Limb (tissue), 2 donors: Measurements from ENCODE around the gene OFD1.

Experiments
- DNase-seq, 2 donors: peaks; one replicate each; pipeline ENCODE4 v3.0.0-alpha.2; 2016; ENCODE audit errors: extremely low spot score in 2 of 2

The OFD1 gene, protein sequence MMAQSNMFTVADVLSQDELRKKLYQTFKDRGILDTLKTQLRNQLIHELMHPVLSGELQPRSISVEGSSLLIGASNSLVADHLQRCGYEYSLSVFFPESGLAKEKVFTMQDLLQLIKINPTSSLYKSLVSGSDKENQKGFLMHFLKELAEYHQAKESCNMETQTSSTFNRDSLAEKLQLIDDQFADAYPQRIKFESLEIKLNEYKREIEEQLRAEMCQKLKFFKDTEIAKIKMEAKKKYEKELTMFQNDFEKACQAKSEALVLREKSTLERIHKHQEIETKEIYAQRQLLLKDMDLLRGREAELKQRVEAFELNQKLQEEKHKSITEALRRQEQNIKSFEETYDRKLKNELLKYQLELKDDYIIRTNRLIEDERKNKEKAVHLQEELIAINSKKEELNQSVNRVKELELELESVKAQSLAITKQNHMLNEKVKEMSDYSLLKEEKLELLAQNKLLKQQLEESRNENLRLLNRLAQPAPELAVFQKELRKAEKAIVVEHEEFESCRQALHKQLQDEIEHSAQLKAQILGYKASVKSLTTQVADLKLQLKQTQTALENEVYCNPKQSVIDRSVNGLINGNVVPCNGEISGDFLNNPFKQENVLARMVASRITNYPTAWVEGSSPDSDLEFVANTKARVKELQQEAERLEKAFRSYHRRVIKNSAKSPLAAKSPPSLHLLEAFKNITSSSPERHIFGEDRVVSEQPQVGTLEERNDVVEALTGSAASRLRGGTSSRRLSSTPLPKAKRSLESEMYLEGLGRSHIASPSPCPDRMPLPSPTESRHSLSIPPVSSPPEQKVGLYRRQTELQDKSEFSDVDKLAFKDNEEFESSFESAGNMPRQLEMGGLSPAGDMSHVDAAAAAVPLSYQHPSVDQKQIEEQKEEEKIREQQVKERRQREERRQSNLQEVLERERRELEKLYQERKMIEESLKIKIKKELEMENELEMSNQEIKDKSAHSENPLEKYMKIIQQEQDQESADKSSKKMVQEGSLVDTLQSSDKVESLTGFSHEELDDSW

DNA sequence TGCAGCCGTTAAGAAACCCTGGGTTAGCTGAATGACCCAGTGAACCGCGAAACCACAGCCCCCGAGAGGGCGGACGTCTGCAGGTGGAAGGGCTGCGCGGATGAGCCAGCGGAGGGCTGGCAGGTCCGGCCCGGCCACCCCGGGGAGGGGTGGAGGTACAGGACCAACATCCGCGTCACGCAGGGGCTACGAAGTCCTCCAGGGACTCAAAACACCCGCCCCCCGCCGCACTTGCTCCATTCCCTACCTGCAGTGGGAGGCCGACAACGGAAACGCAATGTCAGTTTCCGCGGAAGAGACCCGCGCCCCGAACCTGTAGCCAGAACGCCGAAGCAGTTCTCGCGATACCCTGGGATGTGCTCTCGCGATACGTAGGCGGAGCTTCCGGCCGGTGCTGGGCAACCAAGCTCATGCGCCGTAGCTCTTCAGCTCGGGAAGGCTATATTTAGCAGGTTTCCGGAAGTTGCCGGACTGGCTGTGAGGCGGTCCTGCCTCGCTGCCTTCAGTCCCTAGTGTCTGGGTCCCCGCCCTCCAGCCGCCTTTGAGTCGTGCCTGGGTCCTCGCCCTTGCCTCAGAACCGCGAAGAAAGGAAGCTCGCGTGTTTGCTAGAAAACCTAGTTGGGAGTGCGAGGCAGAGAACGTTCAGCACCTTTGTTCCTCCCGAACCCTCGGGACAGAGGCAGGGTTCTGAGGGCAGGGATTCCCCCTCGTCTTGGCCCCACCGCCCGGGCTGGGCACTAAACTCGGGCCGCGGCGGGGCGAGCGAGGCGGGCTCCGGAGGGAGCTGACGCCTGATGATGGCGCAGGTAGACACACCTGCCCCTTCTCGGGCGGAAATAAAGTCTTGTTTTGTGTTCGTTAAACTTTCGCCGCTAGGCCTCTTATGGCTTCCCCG is at the start of gene OFD1, which contains the start of gene TRAPPC2:
OFD1 (plus strand) TSS at position 471 of the 895 bp plus-strand sequence; CDS start at position 795, 324 bp downstream.
TRAPPC2 (minus strand) TSS at position 343 of the 895 bp plus-strand sequence. CDS start 14,657 bp downstream, outside the sequence.
- DNase-seq = peak; percentile 84 to 90

DNA sequence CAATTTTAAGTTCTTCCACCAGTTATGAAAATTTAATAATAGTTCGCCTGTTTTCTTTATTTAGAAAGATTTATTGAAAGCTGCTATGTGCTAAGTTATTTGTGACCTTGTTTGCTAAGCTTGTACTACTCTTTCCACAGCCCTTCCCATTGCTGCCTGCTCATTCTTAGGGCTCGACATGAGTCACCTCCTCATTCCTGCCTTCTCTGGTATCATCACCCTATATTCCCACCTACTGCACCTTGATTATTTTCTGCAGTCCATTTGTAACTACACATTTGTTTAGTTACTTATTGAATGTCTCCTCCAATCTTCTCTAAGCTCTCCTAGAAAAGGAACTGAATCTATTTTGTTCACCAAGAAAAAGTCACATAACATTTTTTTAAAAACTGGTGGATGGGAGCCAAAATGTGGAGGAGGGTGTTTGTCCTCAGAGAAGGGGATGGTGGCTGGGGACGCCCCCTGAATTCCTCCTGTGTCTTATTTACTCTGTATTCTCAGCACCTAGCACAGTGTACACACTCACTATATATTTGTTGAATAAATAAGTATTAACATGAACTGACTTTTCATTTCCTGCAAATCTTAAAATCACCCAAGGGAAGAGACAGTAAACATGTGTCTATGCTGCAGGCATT is 49.3 kb upstream of the OFD1 start:
- no peak for DNase-seq

- no peak for DNase-seq
Observed at GRCh38 chrX:13687203-13687602, 47.3 kb upstream of the OFD1 start.

- DNase-seq = no peak
Observed at GRCh38 chrX:13688384-13688957, 46.1 kb upstream of the OFD1 start.

DNA sequence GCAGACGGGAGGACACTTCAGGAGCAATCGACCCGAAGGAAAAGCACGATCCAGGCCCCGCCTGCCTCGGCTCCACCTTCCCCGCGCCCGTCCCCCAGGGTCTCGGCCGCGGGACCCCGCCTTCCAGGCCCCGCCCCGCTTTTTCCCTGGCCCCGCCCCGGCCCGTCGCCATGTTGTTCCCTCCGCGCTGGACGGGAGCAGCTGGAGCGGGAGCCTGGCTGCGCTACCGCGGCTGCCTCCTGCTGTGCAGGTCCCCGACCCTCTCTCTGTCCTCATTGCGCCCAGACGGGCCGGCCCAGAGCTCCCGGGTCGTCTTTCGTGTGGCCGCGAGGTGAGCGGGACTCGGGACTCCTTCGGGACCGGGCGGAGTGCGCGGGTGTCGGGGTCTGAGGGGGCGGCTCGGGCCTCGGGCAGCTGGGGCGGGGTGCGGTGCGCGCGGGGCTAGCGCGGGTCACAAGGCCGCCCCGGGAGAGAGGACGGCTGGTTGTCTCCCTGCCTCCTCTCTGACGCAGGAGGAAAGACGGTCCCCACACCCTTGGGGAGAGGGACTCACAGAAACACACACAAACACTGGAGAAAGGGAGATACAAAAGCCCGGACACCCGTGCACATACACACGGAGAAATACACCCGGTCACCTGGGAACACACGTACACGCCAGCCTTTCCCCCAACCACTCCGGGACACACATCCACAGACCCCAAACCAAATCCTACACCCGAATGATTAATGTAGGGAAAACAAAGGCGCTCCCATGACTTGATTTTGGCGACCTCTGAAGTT is 45.4 kb upstream of the OFD1 start, which contains the start of gene RAB9A:
RAB9A (plus strand) TSS at position 171 of the 783 bp plus-strand sequence. CDS start 19,619 bp downstream, outside the sequence.
- peak; percentile 72 to 91 for DNase-seq

DNA sequence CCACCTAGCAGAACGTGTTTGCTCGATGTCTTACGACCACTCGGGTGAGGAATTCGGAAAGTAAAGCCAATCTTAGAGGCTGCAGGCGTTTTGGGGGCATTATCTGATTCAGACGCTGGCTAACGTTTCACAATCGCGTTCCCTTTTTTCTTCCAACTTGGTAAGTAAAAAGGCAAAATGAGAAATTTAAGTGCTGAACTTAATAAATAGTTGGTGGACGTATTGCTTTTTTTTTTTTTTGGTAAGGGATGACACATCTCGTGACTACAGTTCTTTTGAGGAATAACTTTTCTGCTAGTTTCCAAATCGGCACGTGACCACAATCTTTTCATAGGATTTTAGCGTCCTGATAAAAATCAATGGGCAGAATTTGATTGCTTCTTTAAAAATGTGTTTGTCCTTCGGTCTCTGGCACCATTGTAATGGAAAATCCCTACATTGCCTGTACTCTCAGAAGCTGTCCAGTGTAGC is 44.8 kb upstream of the OFD1 start:
- DNase-seq = no peak

- DNase-seq = no peak
Observed at GRCh38 chrX:13690836-13691235, 43.7 kb upstream of the OFD1 start.

DNA sequence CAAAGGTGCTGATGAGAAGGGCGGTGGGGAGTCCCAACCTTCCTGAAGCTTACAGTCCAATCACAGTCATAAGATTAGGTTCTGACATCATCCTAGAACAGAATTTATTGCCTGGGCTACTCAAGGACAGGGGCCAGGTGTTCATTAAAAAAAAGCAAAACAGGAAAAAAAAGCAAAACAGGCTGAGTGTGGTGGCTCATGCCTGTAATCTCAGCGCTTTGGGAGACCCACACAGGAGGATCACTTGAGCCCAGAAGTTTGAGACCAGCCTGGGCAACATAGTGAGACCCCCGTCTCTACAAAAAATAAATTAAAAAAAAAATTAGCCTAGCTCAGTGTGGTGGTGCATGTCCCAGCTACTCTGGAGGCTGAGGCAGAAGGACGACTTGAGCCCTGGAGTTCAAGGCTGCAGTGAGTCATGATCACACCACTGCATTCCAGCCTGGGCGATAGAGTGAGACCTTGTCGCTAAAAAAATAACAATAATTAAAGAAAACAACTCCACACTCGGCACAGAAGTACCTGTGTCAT is 42.6 kb upstream of the OFD1 start:
- DNase-seq = no peak

GRCh38 chrX:13692771-13693231 is 41.7 kb upstream of the OFD1 start:
- DNase-seq = no peak

DNA sequence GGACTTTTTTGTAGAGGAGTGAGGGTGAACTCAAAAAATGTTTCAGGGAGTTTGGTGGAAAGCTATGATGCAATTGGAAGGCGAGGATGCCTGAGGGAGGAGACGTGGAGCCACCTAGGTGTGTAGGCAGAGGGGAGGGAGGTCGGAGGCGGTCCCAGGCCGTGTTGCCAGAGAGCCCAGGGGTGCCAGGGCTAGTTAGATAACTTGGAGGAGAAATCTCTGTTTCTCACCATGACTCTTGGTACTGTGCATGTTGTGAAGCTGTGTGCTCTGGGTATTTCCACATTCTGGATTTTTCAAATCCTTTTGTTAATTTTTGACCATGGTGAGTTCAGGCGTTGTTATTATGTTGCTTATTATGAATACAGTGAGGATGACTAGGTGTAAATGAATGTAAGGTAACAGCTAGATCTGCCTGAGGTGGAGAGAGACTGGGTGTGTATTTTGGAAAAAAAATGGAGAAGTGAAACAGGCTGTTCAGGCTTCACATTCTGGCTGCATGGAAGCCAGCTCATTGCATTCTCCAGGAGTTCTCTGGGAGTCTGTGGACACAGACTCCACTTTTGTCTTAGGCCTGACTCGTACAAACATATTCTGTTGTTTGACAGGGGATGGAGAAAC is 41.1 kb upstream of the OFD1 start:
- DNase-seq = no peak

GRCh38 chrX:13694359-13694758 is 40.2 kb upstream of the OFD1 start:
- no peak for DNase-seq

DNA sequence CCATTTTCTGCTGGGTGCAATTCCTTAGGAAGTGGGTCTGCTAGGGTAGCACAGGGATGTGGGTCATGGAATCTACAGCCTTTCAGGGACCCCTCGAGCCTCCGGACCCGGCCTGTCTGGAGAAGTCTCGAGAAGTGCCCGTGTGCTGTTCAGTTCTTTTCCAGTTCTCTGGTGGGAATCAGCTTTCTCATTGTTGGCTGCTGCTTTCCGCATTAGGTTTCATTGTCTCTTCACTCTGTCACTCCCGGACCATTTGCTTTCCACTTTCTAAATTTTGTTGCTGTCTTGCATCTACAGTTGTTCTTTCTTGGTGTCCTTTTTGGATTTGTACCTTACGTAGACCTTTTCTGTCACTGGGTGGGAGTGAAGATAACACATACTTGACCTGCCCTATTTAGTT is 39.6 kb upstream of the OFD1 start:
- DNase-seq = no peak

DNA sequence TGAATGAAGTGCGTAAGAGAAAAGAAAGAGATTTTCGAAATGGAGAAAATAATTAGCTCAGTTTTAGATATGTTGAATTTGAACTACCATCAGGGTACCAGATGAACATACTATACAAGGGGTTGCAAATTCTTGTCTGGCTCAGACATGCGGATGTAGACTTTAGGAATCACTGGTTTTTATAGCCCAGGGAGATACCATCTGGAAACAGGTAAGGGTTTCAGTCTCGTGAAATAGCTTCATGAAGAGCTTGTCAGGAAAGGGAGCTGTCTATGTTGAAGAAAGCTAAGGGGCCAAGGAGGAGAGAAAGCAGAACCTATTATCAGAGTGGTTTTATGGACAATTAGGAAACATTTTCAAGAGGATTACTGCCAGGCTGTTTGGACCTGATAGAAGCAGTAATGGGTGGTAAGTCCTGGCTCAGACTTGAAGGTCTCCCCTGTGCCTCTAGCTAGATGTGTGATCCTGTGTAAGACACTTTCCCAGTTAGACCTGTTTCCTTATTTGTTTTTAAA is 38.9 kb upstream of the OFD1 start:
- DNase-seq = no peak

DNA sequence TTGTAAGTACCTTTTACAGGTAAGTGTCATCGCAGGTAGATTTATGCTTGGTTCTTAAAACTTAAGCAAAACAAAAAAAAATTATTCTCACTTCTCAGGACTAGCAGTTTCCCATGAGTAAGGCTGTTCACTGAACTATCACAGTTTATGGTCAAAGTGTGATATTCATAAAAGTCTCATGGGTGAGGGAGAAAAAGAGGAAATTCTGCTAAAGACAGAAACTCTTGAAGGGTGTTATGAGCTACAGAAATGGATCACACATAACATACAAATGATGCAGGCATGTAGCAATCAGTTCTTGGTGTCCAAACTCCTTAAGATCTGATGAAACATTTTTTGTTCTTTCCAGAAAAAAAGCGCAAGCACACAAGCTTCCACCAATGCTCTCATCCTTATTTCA is 37.1 kb upstream of the OFD1 start:
- DNase-seq = no peak

DNA sequence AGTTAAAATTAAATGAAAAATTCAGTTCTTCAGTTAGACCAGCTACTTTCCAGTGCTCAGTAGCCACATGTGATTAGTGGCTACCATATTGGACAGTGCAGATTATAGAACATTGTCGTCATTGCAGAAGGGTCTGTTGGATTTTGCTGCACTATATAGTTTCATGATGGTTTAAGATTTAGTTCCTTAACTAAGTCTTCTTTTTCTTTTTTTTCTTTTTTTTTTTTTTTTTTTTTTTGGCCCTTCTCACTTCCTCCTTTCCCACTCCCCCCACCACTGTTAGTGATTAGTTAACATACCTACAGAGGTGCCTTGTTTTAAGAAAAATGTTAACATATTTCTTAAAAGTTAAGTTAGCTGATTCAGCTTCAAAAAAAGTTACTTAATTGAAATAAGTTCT is 36.6 kb upstream of the OFD1 start:
- no peak for DNase-seq

- no peak for DNase-seq
Observed at GRCh38 chrX:13698432-13698831, 36.1 kb upstream of the OFD1 start.

DNA sequence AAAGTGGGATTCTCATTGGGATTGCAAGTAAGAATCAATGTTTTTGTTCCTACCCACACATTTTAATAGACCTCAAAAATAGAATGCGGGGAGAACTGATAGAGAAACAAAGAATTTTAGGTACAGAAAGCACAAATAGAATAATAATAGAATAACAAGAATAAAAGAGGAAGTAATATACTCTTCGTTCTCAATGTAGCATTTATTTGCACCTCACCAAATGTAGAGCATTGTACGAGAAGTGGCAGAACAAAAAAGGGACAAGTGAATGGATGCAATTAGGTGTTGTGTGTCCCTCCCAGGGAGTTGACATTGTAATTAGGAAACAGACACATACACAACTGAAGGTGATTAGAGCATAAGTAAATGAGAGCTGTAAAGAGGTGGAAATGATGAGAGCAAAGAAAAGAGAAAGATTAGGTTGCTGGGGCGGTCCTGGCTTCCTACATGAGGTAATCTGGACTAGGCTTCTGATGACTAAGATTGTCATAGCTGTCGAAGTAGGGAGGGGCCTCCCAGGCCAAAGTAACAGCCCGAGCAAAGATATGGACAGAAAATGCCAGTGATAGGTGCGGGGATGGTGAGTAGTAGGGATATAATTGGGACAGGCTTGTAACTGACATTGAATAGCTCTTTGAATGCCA is 35.2 kb upstream of the OFD1 start:
- no peak for DNase-seq

DNA sequence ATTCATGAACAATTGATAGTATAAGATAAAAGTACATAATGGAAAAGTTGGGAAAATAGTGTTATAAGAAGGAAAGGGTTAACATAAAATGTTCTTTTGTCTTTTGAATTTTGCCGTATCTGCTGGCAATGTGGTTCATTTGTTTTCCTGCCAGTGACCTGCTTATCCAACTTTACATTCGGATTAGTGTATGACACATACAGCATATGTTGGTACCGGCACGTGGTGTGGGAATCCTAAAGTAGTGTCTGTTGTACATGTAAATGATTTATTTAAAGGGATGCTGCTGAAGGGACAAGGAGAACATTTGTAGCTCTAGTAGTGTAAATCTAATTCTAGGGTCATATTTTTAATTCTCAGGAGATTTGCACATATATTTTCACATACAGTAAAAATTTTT is 34.2 kb upstream of the OFD1 start:
- DNase-seq = no peak
